ENCODE measurements around the gene SDC3. TPM values are rescaled to one million over a fixed set of nuclear protein-coding genes. Genes with fewer than 3 reads are reported as not detected.
"Not testable (repeated sequence)": the region's sequence is repeated elsewhere in the genome, so short reads cannot be mapped to it uniquely, and the experiment has no call there.

SDC3 gene
- total and polyA plus RNA-seq, 5 donors from 2014 or later, result 0.12 TPM; not detected in 4

DNA sequence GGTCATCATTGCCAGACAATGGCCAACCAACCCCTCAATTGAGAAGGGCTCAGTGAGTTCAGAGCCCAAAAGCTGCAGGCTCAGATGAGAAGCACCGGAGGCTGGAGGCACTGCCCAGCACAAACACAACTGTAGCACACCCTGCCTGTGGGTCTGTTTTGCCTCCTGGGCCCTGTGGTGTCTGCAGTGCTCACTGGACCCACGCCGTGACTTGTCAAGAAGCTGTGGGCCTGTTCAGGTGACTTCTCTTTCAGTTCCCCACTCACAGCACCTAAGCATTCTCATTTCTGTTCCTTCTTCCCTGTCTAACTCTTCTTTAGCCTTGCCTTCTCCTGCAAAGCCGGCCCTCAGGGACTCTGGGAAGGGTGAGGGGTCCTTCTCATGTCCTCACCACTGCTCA lies 27.2 kb upstream of the SDC3 start:
- H3K4me3 ChIP-seq (ENCODE audit: low read depth, low read length); H3K27me3 Mint-ChIP-seq; H3K4me1 ChIP-seq (ENCODE audit: control insufficient read depth, insufficient read depth, low read length, poor library complexity, severe bottlenecking); H3K9me3 ChIP-seq (ENCODE audit: control insufficient read depth in 2 of 2, low read length in 2 of 2); H3K4me1 Mint-ChIP-seq; H3K4me3 Mint-ChIP-seq; H3K9me3 Mint-ChIP-seq; H3K27ac ChIP-seq (ENCODE audit: insufficient read depth, low read length, poor library complexity, severe bottlenecking); H3K27me3 ChIP-seq (ENCODE audit: control insufficient read depth, insufficient read depth, low read length); ATAC-seq (ENCODE audit: low read depth in 2 of 2); DNase-seq: not testable (repeated sequence)
- peaks cover 75% of the 10 kb centered on the region for H3K36me3 ChIP-seq (ENCODE audit: control insufficient read depth, insufficient read depth, low read length)
- H3K27ac Mint-ChIP-seq, result peak overlapping the region in 1 of 3 donors; percentile 31
- peaks cover 37% of the 10 kb centered on the region for H3K36me3 Mint-ChIP-seq

DNA sequence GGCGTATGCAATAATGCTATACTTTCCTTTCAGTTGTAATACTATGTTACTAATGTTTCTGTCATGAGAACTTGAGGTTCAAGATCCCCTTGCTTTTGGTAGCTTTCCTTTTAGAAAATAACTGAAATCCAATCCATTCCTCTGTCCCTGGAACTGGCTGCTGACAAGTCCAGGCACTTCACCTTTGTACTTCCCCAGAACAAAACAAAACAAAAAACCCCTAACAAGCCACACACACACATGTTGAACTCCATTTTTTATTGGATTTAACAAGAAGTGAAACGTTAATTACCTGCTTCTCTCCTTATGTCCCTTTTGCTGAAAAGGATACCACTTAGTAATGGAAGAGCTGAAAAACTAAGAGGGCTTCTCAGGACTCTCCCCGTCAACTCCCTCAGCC lies 26.1 kb upstream of the SDC3 start:
- ATAC-seq (ENCODE audit: low read depth in 2 of 2), result no peak
- Histone ChIP-seq H3K4me3 (ENCODE audit: low read depth, low read length) (no peak overlapping the region), H3K27me3 (ENCODE audit: control insufficient read depth, insufficient read depth, low read length) (no peaks in the 10 kb centered on the region), H3K36me3 (ENCODE audit: control insufficient read depth, insufficient read depth, low read length) (peaks cover 64% of the 10 kb centered on the region), H3K4me1 (ENCODE audit: control insufficient read depth, insufficient read depth, low read length, poor library complexity, severe bottlenecking) (no peaks in the 10 kb centered on the region), H3K27ac (ENCODE audit: insufficient read depth, low read length, poor library complexity, severe bottlenecking) (no peak overlapping the region), H3K9me3 (ENCODE audit: control insufficient read depth in 2 of 2, low read length in 2 of 2) (no peaks in the 10 kb centered on the region)
- no peaks in the 10 kb centered on the region for H3K27me3 Mint-ChIP-seq
- peaks cover 33% of the 10 kb centered on the region for H3K36me3 Mint-ChIP-seq
- DNase-seq, result no peak
- no peaks in the 10 kb centered on the region for H3K9me3 Mint-ChIP-seq
- peak overlapping the region in 2 of 3 donors; percentile 4 to 78 for H3K27ac Mint-ChIP-seq
- peaks cover 0 to 2% (median 0%) of the 10 kb centered on the region in 4 donors for H3K4me1 Mint-ChIP-seq
- H3K4me3 Mint-ChIP-seq, result no peak overlapping the region

DNA sequence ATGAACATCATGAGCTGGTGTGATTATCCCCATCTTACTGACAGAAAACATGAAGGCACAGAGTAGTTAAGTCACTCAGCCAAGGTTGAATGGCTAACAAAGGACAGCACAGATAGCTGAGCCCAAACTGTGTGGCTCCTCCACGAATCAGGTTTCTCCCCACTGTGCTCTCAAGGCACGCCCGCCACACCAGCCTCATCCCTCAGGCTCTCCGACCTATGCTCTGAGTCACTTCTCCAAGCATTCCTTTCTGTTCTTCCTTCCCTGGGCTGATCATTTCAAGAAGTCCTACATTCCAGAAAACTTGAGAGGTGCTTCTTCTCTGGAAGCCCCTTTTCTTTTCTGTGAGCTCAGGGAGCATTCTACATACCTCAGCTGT lies 25.3 kb upstream of the SDC3 start:
- no peaks in the 10 kb centered on the region for H3K9me3 ChIP-seq (ENCODE audit: control insufficient read depth in 2 of 2, low read length in 2 of 2)
- peaks cover 56% of the 10 kb centered on the region for H3K36me3 ChIP-seq (ENCODE audit: control insufficient read depth, insufficient read depth, low read length)
- Mint-ChIP-seq H3K27ac (peak overlapping the region in 2 of 3 donors; percentile 36 to 56), H3K4me1 (peaks cover 0 to 3% (median 0%) of the 10 kb centered on the region in 4 donors), H3K36me3 (peaks cover 29% of the 10 kb centered on the region), H3K27me3 (no peaks in the 10 kb centered on the region), H3K9me3 (no peaks in the 10 kb centered on the region), H3K4me3 (no peak overlapping the region)
- H3K4me3 ChIP-seq (ENCODE audit: low read depth, low read length), result no peak overlapping the region
- no peak for ATAC-seq (ENCODE audit: low read depth in 2 of 2)
- H3K27me3 ChIP-seq (ENCODE audit: control insufficient read depth, insufficient read depth, low read length), result no peaks in the 10 kb centered on the region
- no peak overlapping the region for H3K27ac ChIP-seq (ENCODE audit: insufficient read depth, low read length, poor library complexity, severe bottlenecking)
- DNase-seq, result no peak
- H3K4me1 ChIP-seq (ENCODE audit: control insufficient read depth, insufficient read depth, low read length, poor library complexity, severe bottlenecking), result no peaks in the 10 kb centered on the region

DNA sequence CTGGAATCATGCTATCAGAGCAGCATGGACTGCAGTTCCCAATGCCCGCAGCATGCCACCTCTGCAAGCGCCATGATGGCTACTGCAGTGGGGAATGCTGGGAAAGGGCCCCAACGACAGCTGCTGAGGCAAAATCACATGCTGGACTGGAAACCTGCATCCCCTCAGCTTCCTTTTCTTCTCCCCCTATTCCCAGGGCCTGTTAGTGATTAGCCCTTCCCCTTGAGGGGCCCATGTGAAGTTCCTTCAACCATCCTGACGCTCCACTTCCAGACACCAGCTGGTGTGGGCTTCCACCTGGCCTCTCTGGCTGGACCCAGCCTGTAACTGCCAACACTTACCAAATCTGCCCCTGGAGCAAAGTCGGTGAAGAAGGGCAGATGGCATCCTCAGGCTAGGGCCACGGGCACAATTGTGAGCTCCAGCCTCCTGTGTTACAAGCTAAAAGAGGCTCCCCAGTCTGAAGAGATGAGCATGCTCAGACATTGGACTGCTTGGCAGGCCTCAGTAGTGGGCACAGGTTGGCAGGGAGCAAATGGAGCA lies 22.1 kb upstream of the SDC3 start:
- Mint-ChIP-seq H3K36me3 (peaks cover 20% of the 10 kb centered on the region), H3K27ac (peak overlapping the region in 1 of 3 donors; percentile 9), H3K9me3 (peaks cover 0 to 2% (median 0%) of the 10 kb centered on the region in 7 donors), H3K4me3 (no peak overlapping the region), H3K27me3 (no peaks in the 10 kb centered on the region), H3K4me1 (peaks cover 0 to 4% (median 2%) of the 10 kb centered on the region in 4 donors)
- peaks cover 33% of the 10 kb centered on the region for H3K36me3 ChIP-seq (ENCODE audit: control insufficient read depth, insufficient read depth, low read length)
- DNase-seq (no peak), ATAC-seq (ENCODE audit: low read depth in 2 of 2) (no peak)
- no peaks in the 10 kb centered on the region for H3K4me1 ChIP-seq (ENCODE audit: control insufficient read depth, insufficient read depth, low read length, poor library complexity, severe bottlenecking)
- no peaks in the 10 kb centered on the region for H3K27me3 ChIP-seq (ENCODE audit: control insufficient read depth, insufficient read depth, low read length)
- H3K27ac ChIP-seq (ENCODE audit: insufficient read depth, low read length, poor library complexity, severe bottlenecking), result no peak overlapping the region
- H3K4me3 ChIP-seq (ENCODE audit: low read depth, low read length), result no peak overlapping the region
- H3K9me3 ChIP-seq (ENCODE audit: control insufficient read depth in 2 of 2, low read length in 2 of 2), result no peaks in the 10 kb centered on the region

DNA sequence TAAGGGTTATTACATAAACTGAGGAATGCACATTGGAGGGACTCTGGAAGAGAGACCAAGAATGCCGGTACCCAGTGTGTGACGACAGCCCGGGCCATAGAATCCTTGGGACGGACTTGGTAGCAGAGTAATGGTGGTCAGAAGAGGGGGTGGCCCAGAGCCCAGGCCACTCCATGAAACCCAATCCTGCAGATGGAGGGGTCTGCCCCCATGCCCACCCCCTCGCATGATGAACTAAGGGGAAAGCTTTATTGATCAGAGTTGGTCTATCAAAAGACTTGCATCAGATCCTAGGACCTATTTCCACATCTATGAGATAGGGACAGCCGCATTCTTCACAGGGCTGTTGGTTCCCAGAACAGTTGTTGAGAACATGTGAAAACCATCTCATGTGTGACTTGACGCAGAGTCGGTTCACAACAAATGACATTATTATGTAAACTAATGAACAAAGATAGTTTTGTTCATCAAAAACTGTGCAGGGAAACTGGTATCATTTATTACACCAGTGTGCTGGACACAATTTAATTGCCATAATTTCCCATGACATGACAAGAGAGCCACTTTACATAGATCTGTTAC lies 21.5 kb upstream of the SDC3 start:
- Mint-ChIP-seq H3K9me3 (peaks cover 0 to 2% (median 0%) of the 10 kb centered on the region in 7 donors), H3K27me3 (peaks cover 4% of the 10 kb centered on the region), H3K4me3 (no peak overlapping the region), H3K27ac (peak overlapping the region in 1 of 3 donors; percentile 9), H3K4me1 (peaks cover 0 to 4% (median 2%) of the 10 kb centered on the region in 4 donors), H3K36me3 (peaks cover 18% of the 10 kb centered on the region)
- H3K9me3 ChIP-seq (ENCODE audit: control insufficient read depth in 2 of 2, low read length in 2 of 2), result no peaks in the 10 kb centered on the region
- H3K27ac ChIP-seq (ENCODE audit: insufficient read depth, low read length, poor library complexity, severe bottlenecking), result no peak overlapping the region
- H3K4me3 ChIP-seq (ENCODE audit: low read depth, low read length), result no peak overlapping the region
- H3K4me1 ChIP-seq (ENCODE audit: control insufficient read depth, insufficient read depth, low read length, poor library complexity, severe bottlenecking), result no peaks in the 10 kb centered on the region
- ATAC-seq (ENCODE audit: low read depth in 2 of 2) (peak in 1 of 2 donors; percentile 7), DNase-seq (no peak)
- H3K27me3 ChIP-seq (ENCODE audit: control insufficient read depth, insufficient read depth, low read length), result no peaks in the 10 kb centered on the region
- H3K36me3 ChIP-seq (ENCODE audit: control insufficient read depth, insufficient read depth, low read length), result peaks cover 29% of the 10 kb centered on the region

DNA sequence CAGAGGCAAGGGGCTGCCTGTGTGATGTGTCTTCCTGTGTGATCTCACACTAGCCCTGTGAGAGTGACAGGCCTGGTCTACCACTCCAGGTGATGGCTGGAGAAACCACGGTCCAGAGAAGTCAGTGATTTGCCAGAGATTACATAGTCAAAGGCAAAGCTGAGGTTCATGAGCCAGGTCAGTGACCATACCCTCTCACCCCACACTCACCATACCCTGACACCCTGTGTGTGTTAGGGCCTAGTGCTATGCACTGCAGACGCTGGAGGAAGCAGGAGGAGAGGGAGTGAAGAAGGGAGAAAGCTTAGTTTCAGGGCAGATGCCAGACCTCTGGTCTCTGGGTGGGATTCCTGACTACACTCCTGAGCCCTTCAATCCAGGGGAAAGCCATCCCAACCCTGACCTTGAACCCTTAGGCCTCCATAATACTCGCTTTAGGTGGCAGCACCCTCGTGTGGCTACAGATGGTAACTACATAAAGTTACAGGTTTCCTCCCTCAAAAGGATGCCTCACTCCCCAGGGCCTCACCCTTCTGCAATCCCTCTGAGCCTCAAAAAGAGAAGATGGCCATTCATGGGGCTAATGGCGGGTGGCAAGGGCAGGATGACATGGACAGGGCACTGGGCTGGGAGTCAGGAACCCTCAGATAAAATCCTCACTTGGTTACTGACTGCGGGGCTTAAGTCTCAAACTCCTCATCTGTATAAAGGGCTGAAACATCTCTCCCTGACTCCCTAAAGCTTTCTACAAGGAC lies 20.8 kb upstream of the SDC3 start:
- Mint-ChIP-seq H3K36me3 (peaks cover 12% of the 10 kb centered on the region), H3K27ac (peak overlapping the region in 2 of 3 donors; percentile 9 to 24), H3K4me1 (peaks cover 0 to 4% (median 2%) of the 10 kb centered on the region in 4 donors), H3K27me3 (peaks cover 8% of the 10 kb centered on the region), H3K9me3 (peaks cover 0 to 2% (median 0%) of the 10 kb centered on the region in 7 donors), H3K4me3 (peak overlapping the region in 1 of 4 donors; percentile 3)
- H3K4me1 ChIP-seq (ENCODE audit: control insufficient read depth, insufficient read depth, low read length, poor library complexity, severe bottlenecking), result no peaks in the 10 kb centered on the region
- peak in 2 of 3 donors; percentile 49 to 54 for DNase-seq
- peaks cover 21% of the 10 kb centered on the region for H3K36me3 ChIP-seq (ENCODE audit: control insufficient read depth, insufficient read depth, low read length)
- no peaks in the 10 kb centered on the region for H3K27me3 ChIP-seq (ENCODE audit: control insufficient read depth, insufficient read depth, low read length)
- no peak overlapping the region for H3K27ac ChIP-seq (ENCODE audit: insufficient read depth, low read length, poor library complexity, severe bottlenecking)
- peak; percentile 54 to 61 for ATAC-seq (ENCODE audit: low read depth in 2 of 2)
- no peak overlapping the region for H3K4me3 ChIP-seq (ENCODE audit: low read depth, low read length)
- H3K9me3 ChIP-seq (ENCODE audit: control insufficient read depth in 2 of 2, low read length in 2 of 2), result no peaks in the 10 kb centered on the region

DNA sequence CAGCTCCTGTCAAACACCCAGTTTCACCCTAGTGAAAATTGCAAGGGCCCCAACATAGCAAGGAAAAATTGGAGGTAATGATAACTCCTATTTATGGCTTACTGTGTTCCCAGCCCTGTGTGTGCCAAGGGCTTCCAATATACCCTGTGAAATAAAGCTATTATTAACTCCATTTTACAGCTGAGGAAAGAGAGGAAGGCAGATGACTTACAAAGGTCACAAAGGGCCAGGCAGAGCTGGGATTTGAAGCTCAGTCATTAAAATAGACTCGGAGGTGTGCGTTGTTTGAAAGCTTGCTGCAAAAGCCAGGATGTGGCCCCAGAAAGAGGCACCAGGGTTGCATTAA lies 20.2 kb upstream of the SDC3 start:
- no peaks in the 10 kb centered on the region for H3K4me1 ChIP-seq (ENCODE audit: control insufficient read depth, insufficient read depth, low read length, poor library complexity, severe bottlenecking)
- H3K36me3 ChIP-seq (ENCODE audit: control insufficient read depth, insufficient read depth, low read length), result peaks cover 16% of the 10 kb centered on the region
- H3K4me1 Mint-ChIP-seq, result peaks cover 0 to 4% (median 2%) of the 10 kb centered on the region in 4 donors
- peaks cover 7% of the 10 kb centered on the region for H3K36me3 Mint-ChIP-seq
- no peak overlapping the region for H3K27ac ChIP-seq (ENCODE audit: insufficient read depth, low read length, poor library complexity, severe bottlenecking)
- H3K9me3 ChIP-seq (ENCODE audit: control insufficient read depth in 2 of 2, low read length in 2 of 2), result no peaks in the 10 kb centered on the region
- H3K27me3 ChIP-seq (ENCODE audit: control insufficient read depth, insufficient read depth, low read length), result no peaks in the 10 kb centered on the region
- H3K9me3 Mint-ChIP-seq, result peaks cover 0 to 2% (median 0%) of the 10 kb centered on the region in 7 donors
- H3K27ac Mint-ChIP-seq, result no peak overlapping the region
- H3K27me3 Mint-ChIP-seq, result peaks cover 8% of the 10 kb centered on the region
- DNase-seq (no peak), ATAC-seq (ENCODE audit: low read depth in 2 of 2) (no peak)
- no peak overlapping the region for H3K4me3 Mint-ChIP-seq
- H3K4me3 ChIP-seq (ENCODE audit: low read depth, low read length), result no peak overlapping the region

Data from CD4-positive, CD25-positive, alpha-beta regulatory T cell (primary cell).